HL-60 (cell line): ENCODE results near the gene TMC4.

Source experiments
- DNase-seq, 2 experiments: peaks; one replicate each; pipeline ENCODE4 v3.0.0-alpha.2; 2010 to 2020; ENCODE audit warnings: low read depth in 1 of 2, low spot score in 1 of 2
- H3K27ac ChIP-seq: fragments of 250-450 bp; sonication (Bioruptor Pico); replicated peaks from 2 replicates; pipeline ENCODE4 v1.5.1; 2020; ENCODE audit warnings: mild to moderate bottlenecking, moderate library complexity
- H3K27me3 ChIP-seq: fragments of 250-450 bp; sonication (Bioruptor Pico); 2 replicates; pipeline ENCODE4 v1.5.1; 2021; ENCODE audit warnings: mild to moderate bottlenecking, moderate library complexity; ENCODE audit not compliant: insufficient read depth, poor library complexity, severe bottlenecking
- H3K4me3 ChIP-seq: replicated peaks from 2 replicates; pipeline ENCODE4 v1.5.1; 2011; ENCODE audit warnings: mild to moderate bottlenecking, control low read depth, low read length; ENCODE audit not compliant: insufficient read depth
- GABPA ChIP-seq: IDR thresholded peaks from 2 replicates; pipeline ENCODE4 v1.6.1; 2012; ENCODE audit warnings: low read depth
- POLR2AphosphoS5 ChIP-seq: IDR thresholded peaks from 2 replicates; pipeline ENCODE4 v1.6.1; 2012; ENCODE audit warnings: low read depth
- SPI1 ChIP-seq: IDR thresholded peaks from 2 replicates; pipeline ENCODE4 v1.6.1; 2012; ENCODE audit warnings: low read depth, mild to moderate bottlenecking, borderline replicate concordance
- TF ChIP-seq, protein P1 (sequence below): IDR thresholded peaks from one replicate; pipeline ENCODE4 v1.5.1; 2011; ENCODE audit warnings: low read length, control low read depth, inconsistent platforms; ENCODE audit not compliant: insufficient read depth
- TF ChIP-seq, protein P2 (sequence below): IDR thresholded peaks from 2 replicates; pipeline ENCODE4 v1.6.1; 2012; ENCODE audit warnings: low read depth; ENCODE audit not compliant: insufficient replicate concordance

TMC4 gene

DNA sequence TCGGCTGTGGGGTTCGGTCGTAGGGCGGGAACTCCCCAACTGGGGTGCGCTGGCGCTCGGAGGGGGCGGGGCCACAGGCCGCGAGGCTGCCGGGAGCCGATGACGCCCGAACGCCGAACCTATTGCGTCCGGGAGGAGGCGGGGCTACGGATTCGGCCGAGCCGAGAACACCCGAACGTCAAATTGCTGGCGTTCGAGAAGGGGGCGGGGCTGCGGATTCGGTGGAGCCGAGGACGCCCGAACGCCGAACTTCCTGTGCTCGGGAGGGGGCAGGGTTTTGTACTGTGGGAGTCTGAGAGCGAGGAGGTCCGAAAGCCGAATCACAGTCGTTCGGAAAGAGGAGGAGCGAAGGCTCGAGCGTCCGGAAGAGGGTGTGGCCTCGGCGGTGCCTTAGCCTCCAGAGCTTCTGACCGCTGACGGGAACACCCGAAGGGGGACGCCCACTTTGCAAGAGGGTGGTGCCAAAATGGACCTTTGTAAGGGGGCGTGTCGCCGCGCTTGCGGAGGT lies 17.6 kb upstream of the TMC4 start:
- Histone ChIP-seq H3K27ac (peak overlapping the region; percentile 98), H3K27me3 (no peaks in the 10 kb centered on the region), H3K4me3 (peak overlapping the region; percentile 80)
- no peak for TF ChIP-seq GABPA
- TF ChIP-seq, protein P1, sequence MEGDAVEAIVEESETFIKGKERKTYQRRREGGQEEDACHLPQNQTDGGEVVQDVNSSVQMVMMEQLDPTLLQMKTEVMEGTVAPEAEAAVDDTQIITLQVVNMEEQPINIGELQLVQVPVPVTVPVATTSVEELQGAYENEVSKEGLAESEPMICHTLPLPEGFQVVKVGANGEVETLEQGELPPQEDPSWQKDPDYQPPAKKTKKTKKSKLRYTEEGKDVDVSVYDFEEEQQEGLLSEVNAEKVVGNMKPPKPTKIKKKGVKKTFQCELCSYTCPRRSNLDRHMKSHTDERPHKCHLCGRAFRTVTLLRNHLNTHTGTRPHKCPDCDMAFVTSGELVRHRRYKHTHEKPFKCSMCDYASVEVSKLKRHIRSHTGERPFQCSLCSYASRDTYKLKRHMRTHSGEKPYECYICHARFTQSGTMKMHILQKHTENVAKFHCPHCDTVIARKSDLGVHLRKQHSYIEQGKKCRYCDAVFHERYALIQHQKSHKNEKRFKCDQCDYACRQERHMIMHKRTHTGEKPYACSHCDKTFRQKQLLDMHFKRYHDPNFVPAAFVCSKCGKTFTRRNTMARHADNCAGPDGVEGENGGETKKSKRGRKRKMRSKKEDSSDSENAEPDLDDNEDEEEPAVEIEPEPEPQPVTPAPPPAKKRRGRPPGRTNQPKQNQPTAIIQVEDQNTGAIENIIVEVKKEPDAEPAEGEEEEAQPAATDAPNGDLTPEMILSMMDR, result no peak
- TF ChIP-seq POLR2AphosphoS5, result no peak
- TF ChIP-seq, protein P2, sequence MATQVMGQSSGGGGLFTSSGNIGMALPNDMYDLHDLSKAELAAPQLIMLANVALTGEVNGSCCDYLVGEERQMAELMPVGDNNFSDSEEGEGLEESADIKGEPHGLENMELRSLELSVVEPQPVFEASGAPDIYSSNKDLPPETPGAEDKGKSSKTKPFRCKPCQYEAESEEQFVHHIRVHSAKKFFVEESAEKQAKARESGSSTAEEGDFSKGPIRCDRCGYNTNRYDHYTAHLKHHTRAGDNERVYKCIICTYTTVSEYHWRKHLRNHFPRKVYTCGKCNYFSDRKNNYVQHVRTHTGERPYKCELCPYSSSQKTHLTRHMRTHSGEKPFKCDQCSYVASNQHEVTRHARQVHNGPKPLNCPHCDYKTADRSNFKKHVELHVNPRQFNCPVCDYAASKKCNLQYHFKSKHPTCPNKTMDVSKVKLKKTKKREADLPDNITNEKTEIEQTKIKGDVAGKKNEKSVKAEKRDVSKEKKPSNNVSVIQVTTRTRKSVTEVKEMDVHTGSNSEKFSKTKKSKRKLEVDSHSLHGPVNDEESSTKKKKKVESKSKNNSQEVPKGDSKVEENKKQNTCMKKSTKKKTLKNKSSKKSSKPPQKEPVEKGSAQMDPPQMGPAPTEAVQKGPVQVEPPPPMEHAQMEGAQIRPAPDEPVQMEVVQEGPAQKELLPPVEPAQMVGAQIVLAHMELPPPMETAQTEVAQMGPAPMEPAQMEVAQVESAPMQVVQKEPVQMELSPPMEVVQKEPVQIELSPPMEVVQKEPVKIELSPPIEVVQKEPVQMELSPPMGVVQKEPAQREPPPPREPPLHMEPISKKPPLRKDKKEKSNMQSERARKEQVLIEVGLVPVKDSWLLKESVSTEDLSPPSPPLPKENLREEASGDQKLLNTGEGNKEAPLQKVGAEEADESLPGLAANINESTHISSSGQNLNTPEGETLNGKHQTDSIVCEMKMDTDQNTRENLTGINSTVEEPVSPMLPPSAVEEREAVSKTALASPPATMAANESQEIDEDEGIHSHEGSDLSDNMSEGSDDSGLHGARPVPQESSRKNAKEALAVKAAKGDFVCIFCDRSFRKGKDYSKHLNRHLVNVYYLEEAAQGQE, result no peak
- no peak for TF ChIP-seq SPI1
- peak; percentile 98 to 99 for DNase-seq

DNA sequence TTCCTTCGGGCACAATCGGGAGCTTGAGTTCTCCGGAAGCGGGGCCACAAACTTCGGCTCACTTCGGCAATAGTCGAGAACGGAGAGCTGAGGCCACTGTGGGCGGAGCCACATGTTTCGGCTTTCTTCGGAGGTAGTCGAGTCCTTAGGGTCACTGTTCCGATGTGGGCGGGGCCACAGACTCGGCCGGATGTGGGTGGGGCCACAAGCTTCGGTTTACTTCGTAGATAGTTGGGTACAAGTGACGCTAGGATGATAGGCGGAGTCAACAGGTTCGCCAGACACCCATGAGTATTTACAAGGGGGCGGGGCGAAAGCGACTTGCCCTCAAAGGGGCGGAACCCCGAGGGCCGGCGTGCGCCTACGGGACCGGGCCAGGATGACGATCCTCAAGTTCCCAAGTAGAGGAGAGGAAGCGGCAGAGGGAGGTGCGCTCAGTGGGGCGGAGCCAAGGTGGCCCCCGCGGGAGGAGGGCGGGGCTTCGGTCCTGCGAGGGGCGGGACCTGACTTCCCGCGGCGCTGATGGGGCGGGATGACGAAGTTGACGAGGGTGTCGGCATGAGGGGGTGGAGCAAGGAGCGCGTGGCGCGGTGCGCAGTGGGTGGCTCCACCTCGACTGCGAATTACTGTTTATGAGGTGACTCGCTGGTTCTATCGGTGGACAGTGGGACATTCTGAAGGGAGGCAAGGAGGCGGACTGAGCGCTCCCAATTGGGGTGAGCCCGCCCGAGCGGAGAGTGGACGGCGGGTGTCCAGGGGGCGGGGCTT lies 17.0 kb upstream of the TMC4 start:
- peak; percentile 85; the same call in 1 of the 2 replicates for TF ChIP-seq SPI1
- TF ChIP-seq, protein P2, result no peak
- TF ChIP-seq POLR2AphosphoS5, result peak; percentile 76
- TF ChIP-seq GABPA, result no peak
- TF ChIP-seq, protein P1, result no peak

DNA sequence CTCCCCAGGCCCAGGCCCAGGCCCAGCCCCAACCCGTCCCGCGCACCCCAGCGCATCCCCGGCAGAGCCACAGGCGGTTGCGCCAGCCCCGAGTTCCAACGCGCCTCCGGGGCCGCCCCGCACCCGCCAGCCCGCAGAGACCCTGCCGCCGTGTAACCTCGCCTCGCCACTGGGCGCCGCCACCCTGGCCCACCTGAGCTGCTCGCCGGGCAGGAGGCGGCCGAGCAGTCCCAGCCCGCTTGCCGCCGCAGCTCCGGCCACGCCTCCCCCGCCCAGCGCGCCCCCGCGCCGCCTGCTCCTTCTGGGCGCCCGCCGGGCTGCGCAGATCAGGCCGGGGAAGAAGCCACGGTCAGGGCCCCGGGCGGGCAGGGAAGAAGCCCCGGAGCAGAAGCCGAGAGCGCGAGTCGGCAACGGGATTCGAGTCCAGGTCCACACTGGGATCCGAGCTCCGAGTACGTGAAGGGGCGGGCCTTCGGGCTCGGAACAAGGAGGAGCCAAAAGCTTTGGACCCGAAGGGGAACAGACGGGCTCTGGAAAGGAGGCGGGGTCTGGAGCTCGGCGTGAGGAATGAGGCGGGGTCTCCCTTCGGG lies 16.3 kb upstream of the TMC4 start, which contains the start of gene MBOAT7:
TSS of gene MBOAT7 (minus strand) at position 436 of the 590 bp plus-strand sequence. CDS start 1,072 bp downstream, outside the sequence.
- no peak for DNase-seq
- no peaks in the 10 kb centered on the region for H3K27me3 ChIP-seq
- TF ChIP-seq GABPA, result no peak
- TF ChIP-seq, protein P1, result no peak
- peak within 1 kb of the TSS; percentile 80 for H3K4me3 ChIP-seq
- H3K27ac ChIP-seq, result peak within 1 kb of the TSS; percentile 98

More for the DNA sequence above, 17.0 kb upstream of the TMC4 start:
- H3K27ac ChIP-seq, result peak overlapping the region; percentile 98
- no peaks in the 10 kb centered on the region for H3K27me3 ChIP-seq
- peak; percentile 99 to 100 for DNase-seq
- H3K4me3 ChIP-seq, result peak overlapping the region; percentile 49
